ENCODE results near the gene C1orf53. TPM values are rescaled to one million over a fixed set of nuclear protein-coding genes. Genes with fewer than 3 reads are reported as not detected.

Gene C1orf53
- total and polyA plus RNA-seq, 9 of the 15 experiments (the other 6 are each of a cell fraction or from before 2014, with no cell fraction given), result 0.31 to 3.2 (median 2.3) TPM

GRCh38 chr1:197914510-197914909 lies 12.1 kb downstream of the C1orf53 start:
- Histone ChIP-seq H3K27ac (ENCODE audit: extremely low read depth, low read depth, low read length) (no peak overlapping the region), H3K9ac (ENCODE audit: insufficient read depth in 1 of 2, low read depth in 2 of 2, low read length in 2 of 2) (no peak overlapping the region), H3K9me1 (ENCODE audit: control insufficient read depth, insufficient read depth, low read length) (no peaks in the 10 kb centered on the region), H3K27me3 (ENCODE audit: control insufficient read depth in 2 of 2, insufficient read depth in 2 of 2, low read length in 2 of 2) (peaks cover 77 to 99% of the 10 kb centered on the region in 2 experiments), H3K79me2 (ENCODE audit: control insufficient read depth, insufficient read depth, low read length) (no peaks in the 10 kb centered on the region), H3K4me1 (replicated peaks in 1 of 2; ENCODE audit: control insufficient read depth in 2 of 2, insufficient read depth in 2 of 2, low read length in 2 of 2) (peaks cover 10 to 37% of the 10 kb centered on the region in 2 experiments; a peak in 4 of 5 replicates), H4K20me1 (replicated peaks; ENCODE audit: control insufficient read depth, insufficient read depth, low read length) (no peaks in the 10 kb centered on the region), H3K4me2 (ENCODE audit: insufficient read depth, low read length) (no peak overlapping the region), H3K4me3 (no peak overlapping the region), H2AFZ (ENCODE audit: low read depth, low read length) (no peak overlapping the region), H3K36me3 (ENCODE audit: control insufficient read depth, insufficient read depth, low read length) (no peaks in the 10 kb centered on the region), H3K9me3 (replicated peaks; ENCODE audit: control insufficient read depth, insufficient read depth, low read depth, low read length) (no peaks in the 10 kb centered on the region)
- CTCF ChIA-PET (ENCODE audit: low intra/inter-chr PET ratio), result no interaction called here
- TF ChIP-seq CREBBP (IDR thresholded peaks at IDR 0.05; ENCODE audit: low read depth, low read length), result no peak
- no peak for TF ChIP-seq ZNF224 (CRISPR knock-in tag; IDR thresholded peaks at IDR 0.05)
- TF ChIP-seq SIN3A (IDR thresholded peaks at IDR 0.05; ENCODE audit: borderline replicate concordance in 2 of 2, control insufficient read depth in 1 of 2, low read depth in 2 of 2, low read length in 2 of 2), result no peak
- no peak for TF ChIP-seq ATF1 (CRISPR knock-in tag; IDR thresholded peaks at IDR 0.05)
- no peak for TF ChIP-seq ATF1 (tag; IDR thresholded peaks at IDR 0.05)
- TF ChIP-seq USF1 (CRISPR knock-in tag; IDR thresholded peaks at IDR 0.05), result no peak
- no peak for TF ChIP-seq KLF10 (CRISPR knock-in tag; IDR thresholded peaks at IDR 0.05)
- TF ChIP-seq ZBTB5 (IDR thresholded peaks at IDR 0.05), result no peak
- DNase-seq (ENCODE audit: extremely low read depth in 1 of 4, low spot score in 3 of 4) (no peak), FAIRE-seq (no peak), ATAC-seq (no peak)
- 5% methylated on average over 5 of the region's 5 CpGs for WGBS (ENCODE audit: insufficient coverage, low coverage, missing lambda C conversion rate)
- in situ Hi-C loops (cut with MboI) (no loop called here), intact Hi-C loops (cut with micrococcal nuclease) (no loop called here)
- POLR2A ChIA-PET, result interaction anchor here (1.1 to 2.4 kb wide), 4 partner anchors 11 to 31 kb away, joined by 3 to 13 read pairs (median 3); partner anchors contain the start of gene C1orf53
- no TSS peak for BruUV-seq (replicated peaks)
